GM23338 (cell line): ENCODE results near the gene MBD6. TPM values are rescaled to one million over a fixed set of nuclear protein-coding genes. Genes with fewer than 3 reads are reported as not detected.

Experiments used
- EZH2 ChIP-seq: fragments of 200-600 bp; sonication (generic); IDR thresholded peaks from one replicate; pipeline ENCODE4 v1.8.0; 2017; ENCODE audit warnings: antibody characterized with exemption, mild to moderate bottlenecking, low read depth; ENCODE audit not compliant: unreplicated experiment
- JUNB ChIP-seq: IDR thresholded peaks from one replicate; pipeline ENCODE4 v1.6.1; 2016; ENCODE audit warnings: antibody characterized with exemption; ENCODE audit not compliant: unreplicated experiment
- POLR2AphosphoS5 ChIP-seq: IDR thresholded peaks from 2 replicates; pipeline ENCODE4 v1.6.1; 2016; ENCODE audit warnings: antibody characterized with exemption, low read depth
- REST ChIP-seq: IDR thresholded peaks from one replicate; pipeline ENCODE4 v1.6.1; 2018; ENCODE audit warnings: antibody characterized with exemption; ENCODE audit not compliant: unreplicated experiment
- ZNF114 ChIP-seq: fragments of 250-450 bp; sonication (Bioruptor Pico); IDR thresholded peaks from 2 replicates; pipeline ENCODE4 v1.5.0; 2020; ENCODE audit warnings: mild to moderate bottlenecking, moderate library complexity
- ZNF331 ChIP-seq: fragments of 250-450 bp; sonication (Bioruptor Pico); IDR thresholded peaks from 2 replicates; pipeline ENCODE4 v1.5.0; 2020; ENCODE audit warnings: low read depth, mild to moderate bottlenecking, moderate library complexity
- polyA plus RNA-seq: library from polyadenylated mRNA; unstranded; fragments of >200 nt; fragmentation: Nextera tagmentation; extraction: Ambion mirVana; gene quantifications from 2 replicates; pipeline ENCODE4 v1.2.1, GENCODE V29; 2016
- total RNA-seq: library from RNA; depleted of rRNA; stranded (reverse); fragments of >200 nt; shearing (Covaris generic); gene quantifications from 2 replicates; pipeline ENCODE4 v1.2.3, GENCODE V29; 2014
- TF ChIP-seq, protein P1 (sequence below): fragments of 250-450 bp; sonication (Bioruptor Pico); IDR thresholded peaks from 2 replicates; pipeline ENCODE4 v1.5.0; 2020; ENCODE audit warnings: mild to moderate bottlenecking, moderate library complexity

MBD6 gene
- total and polyA plus RNA-seq, 2 experiments from 2014 or later, result 12.5 to 17.1 TPM

DNA sequence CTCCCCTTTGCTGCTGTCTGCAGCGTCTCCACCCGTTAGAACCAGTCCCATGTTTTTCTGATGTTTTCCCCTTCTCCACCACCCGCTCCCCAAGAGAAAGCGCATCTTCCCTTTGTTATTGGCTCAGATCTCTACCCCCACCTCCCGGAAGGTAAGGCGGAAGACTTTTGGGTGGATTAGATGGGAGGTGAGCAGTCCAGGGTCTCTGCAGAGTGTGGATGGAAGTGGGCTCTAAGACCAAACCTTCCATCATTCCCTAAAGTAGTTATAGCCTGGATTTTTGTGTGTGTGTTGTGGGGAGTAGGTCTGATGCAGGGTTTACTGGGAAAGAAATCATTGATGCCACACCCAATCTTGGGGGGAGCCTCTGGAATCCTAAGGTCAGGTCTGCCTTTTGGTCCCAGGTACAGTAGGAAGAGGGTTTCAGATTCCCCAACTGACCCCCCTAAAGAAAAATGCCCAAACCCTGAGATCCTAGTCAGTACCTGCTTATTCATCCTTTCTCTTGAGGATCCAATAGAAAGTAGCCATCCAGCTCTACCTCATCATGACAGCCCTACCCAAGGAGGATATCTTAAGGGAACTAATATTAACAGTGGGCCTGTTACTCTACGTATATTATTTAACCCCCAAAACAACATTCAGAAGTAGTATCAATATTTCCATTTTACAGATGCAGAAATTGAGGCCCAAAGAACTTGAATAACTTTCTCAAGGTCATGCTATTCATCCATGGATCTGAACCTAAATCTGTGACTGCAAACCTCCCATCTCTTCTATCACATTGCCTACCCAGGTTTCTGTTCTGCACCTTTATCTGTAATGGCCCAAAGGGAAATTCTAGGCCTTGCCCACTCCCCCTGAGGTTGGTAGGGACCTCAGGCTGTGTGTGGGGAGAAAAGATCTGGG is 28.3 kb downstream of the MBD6 start (continued):
- TF ChIP-seq, protein P1, sequence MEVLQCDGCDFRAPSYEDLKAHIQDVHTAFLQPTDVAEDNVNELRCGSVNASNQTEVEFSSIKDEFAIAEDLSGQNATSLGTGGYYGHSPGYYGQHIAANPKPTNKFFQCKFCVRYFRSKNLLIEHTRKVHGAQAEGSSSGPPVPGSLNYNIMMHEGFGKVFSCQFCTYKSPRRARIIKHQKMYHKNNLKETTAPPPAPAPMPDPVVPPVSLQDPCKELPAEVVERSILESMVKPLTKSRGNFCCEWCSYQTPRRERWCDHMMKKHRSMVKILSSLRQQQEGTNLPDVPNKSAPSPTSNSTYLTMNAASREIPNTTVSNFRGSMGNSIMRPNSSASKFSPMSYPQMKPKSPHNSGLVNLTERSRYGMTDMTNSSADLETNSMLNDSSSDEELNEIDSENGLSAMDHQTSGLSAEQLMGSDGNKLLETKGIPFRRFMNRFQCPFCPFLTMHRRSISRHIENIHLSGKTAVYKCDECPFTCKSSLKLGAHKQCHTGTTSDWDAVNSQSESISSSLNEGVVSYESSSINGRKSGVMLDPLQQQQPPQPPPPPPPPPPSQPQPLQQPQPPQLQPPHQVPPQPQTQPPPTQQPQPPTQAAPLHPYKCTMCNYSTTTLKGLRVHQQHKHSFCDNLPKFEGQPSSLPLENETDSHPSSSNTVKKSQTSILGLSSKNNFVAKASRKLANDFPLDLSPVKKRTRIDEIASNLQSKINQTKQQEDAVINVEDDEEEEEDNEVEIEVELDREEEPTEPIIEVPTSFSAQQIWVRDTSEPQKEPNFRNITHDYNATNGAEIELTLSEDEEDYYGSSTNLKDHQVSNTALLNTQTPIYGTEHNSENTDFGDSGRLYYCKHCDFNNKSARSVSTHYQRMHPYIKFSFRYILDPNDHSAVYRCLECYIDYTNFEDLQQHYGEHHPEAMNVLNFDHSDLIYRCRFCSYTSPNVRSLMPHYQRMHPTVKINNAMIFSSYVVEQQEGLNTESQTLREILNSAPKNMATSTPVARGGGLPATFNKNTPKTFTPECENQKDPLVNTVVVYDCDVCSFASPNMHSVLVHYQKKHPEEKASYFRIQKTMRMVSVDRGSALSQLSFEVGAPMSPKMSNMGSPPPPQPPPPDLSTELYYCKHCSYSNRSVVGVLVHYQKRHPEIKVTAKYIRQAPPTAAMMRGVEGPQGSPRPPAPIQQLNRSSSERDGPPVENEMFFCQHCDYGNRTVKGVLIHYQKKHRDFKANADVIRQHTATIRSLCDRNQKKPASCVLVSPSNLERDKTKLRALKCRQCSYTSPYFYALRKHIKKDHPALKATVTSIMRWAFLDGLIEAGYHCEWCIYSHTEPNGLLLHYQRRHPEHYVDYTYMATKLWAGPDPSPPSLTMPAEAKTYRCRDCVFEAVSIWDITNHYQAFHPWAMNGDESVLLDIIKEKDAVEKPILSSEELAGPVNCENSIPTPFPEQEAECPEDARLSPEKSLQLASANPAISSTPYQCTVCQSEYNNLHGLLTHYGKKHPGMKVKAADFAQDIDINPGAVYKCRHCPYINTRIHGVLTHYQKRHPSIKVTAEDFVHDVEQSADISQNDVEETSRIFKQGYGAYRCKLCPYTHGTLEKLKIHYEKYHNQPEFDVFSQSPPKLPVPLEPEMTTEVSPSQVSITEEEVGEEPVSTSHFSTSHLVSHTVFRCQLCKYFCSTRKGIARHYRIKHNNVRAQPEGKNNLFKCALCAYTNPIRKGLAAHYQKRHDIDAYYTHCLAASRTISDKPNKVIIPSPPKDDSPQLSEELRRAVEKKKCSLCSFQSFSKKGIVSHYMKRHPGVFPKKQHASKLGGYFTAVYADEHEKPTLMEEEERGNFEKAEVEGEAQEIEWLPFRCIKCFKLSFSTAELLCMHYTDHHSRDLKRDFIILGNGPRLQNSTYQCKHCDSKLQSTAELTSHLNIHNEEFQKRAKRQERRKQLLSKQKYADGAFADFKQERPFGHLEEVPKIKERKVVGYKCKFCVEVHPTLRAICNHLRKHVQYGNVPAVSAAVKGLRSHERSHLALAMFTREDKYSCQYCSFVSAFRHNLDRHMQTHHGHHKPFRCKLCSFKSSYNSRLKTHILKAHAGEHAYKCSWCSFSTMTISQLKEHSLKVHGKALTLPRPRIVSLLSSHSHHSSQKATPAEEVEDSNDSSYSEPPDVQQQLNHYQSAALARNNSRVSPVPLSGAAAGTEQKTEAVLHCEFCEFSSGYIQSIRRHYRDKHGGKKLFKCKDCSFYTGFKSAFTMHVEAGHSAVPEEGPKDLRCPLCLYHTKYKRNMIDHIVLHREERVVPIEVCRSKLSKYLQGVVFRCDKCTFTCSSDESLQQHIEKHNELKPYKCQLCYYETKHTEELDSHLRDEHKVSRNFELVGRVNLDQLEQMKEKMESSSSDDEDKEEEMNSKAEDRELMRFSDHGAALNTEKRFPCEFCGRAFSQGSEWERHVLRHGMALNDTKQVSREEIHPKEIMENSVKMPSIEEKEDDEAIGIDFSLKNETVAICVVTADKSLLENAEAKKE, result no peak
- no peak for TF ChIP-seq EZH2
- no peak for TF ChIP-seq JUNB
- no peak for TF ChIP-seq REST
- TF ChIP-seq POLR2AphosphoS5, result no peak
- no peak for TF ChIP-seq ZNF114 (CRISPR knock-in tag)
- TF ChIP-seq ZNF331, result no peak
